Upper lobe of left lung (tissue), 6 donors: ENCODE results near the gene TBC1D19. TPM values are rescaled to one million over a fixed set of nuclear protein-coding genes. Genes with fewer than 3 reads are reported as not detected.

Experiments used
- ATAC-seq, 2 donors: fragments of 200-7000 bp; cut with Tn5 transposase; one replicate each; pipeline ENCODE4 v1.9.1; 2022; ENCODE audit warnings: mild to moderate bottlenecking in 2 of 2, moderate library complexity in 2 of 2; ENCODE audit not compliant: low FRiP score in 2 of 2
- DNase-seq, 2 donors: peaks; one replicate each; pipeline ENCODE4 v3.0.0-alpha.2; 2019 to 2020
- H3K27ac ChIP-seq, 4 donors: fragments of 200-600 bp; sonication (generic); one replicate each; pipeline ENCODE4 v1.5.1; 2016 to 2019
- H3K27me3 ChIP-seq, 4 donors: fragments of 200-600 bp; sonication (generic); one replicate each; pipeline ENCODE4 v1.5.1; 2017 to 2019
- H3K36me3 ChIP-seq, 4 donors: fragments of 200-600 bp; sonication (generic); one replicate each; pipeline ENCODE4 v1.5.1; 2016 to 2019
- H3K4me1 ChIP-seq, 4 donors: fragments of 200-600 bp; sonication (generic); one replicate each; pipeline ENCODE4 v1.5.1; 2018 to 2019
- H3K4me3 ChIP-seq, 4 donors: fragments of 200-600 bp; sonication (generic); one replicate each; pipeline ENCODE4 v1.5.1; 2017 to 2019; ENCODE audit warnings: mild to moderate bottlenecking in 2 of 4, moderate library complexity in 1 of 4
- H3K9me3 ChIP-seq, 4 donors: fragments of 200-600 bp; sonication (generic); one replicate each; pipeline ENCODE4 v1.5.1; 2018 to 2019
- CTCF ChIP-seq, 6 experiments: fragments of 450-650 bp in 4 of 6; fragments of 200-600 bp in 2 of 6; sonication (generic) in 2 of 6; IDR thresholded peaks; one replicate each; pipeline ENCODE4 v1.5.1; 2016 to 2019; ENCODE audit warnings: antibody characterized with exemption in 6 of 6
- EP300 ChIP-seq, 4 donors: sonication (generic); formaldehyde crosslinking; IDR thresholded peaks; one replicate each; pipeline ENCODE4 v1.5.1; 2017; ENCODE audit warnings: antibody characterized with exemption in 4 of 4, control low read depth in 2 of 4
- POLR2A ChIP-seq, 4 donors: fragments of 450-650 bp; IDR thresholded peaks; one replicate each; pipeline ENCODE4 v1.5.1; 2016 to 2017; ENCODE audit warnings: antibody characterized with exemption in 4 of 4, mild to moderate bottlenecking in 2 of 4
- POLR2AphosphoS5 ChIP-seq, 2 donors: sonication (generic); formaldehyde crosslinking; IDR thresholded peaks; one replicate each; pipeline ENCODE4 v1.5.1; 2017; ENCODE audit warnings: antibody characterized with exemption in 2 of 2
- WGBS, 2 donors: methylation state at CpG; one replicate each; pipeline ENCODE4 v1.1.5; 2017 to 2018; 5-methylcytosine and 5-hydroxymethylcytosine counted together
- small RNA-seq, 4 donors: library from RNA; depleted of rRNA; stranded (forward); fragments of <200 nt; gene quantifications; one replicate each; pipeline ENCODE3, GENCODE V24; 2016
- total RNA-seq, 6 donors: library from RNA; depleted of rRNA in 4 of 6; stranded (reverse); fragments of >200 nt in 4 of 6; gene quantifications; one replicate each; pipeline versions ENCODE4 v1.1.0 to v1.2.1, GENCODE V29; 2016 to 2021
- donor health status: DM: no; HTN: no; CAD: no; lungs with moderate emphysema.
- donor health status: DM: no; HTN: yes; CAD: no; lungs with severe emphysema.

The TBC1D19 gene
- total RNA-seq, 6 donors from 2014 or later, result 6.8 to 35.6 (median 11.8) TPM

GRCh38 chr4:26802790-26803189 lies 218.9 kb downstream of the TBC1D19 start:
- no peak overlapping the region for H3K4me3 ChIP-seq
- H3K27ac ChIP-seq, result no peak overlapping the region
- ATAC-seq, result no peak
- H3K9me3 ChIP-seq, result no peaks in the 10 kb centered on the region
- H3K27me3 ChIP-seq, result no peaks in the 10 kb centered on the region
- WGBS, 2 donors, result 90 to 94% methylated on average over 5 of the region's 5 CpGs
- no peaks in the 10 kb centered on the region for H3K4me1 ChIP-seq
- no peak for DNase-seq
- TF ChIP-seq EP300 (IDR thresholded peaks at IDR 0.05) (no peak), POLR2AphosphoS5 (IDR thresholded peaks at IDR 0.05) (no peak), CTCF (IDR thresholded peaks at IDR 0.05) (no peak), POLR2A (IDR thresholded peaks at IDR 0.05) (no peak)
- no peaks in the 10 kb centered on the region for H3K36me3 ChIP-seq

GRCh38 chr4:26803211-26803861 lies 219.5 kb downstream of the TBC1D19 start:
- no peak for TF ChIP-seq POLR2AphosphoS5 (IDR thresholded peaks at IDR 0.05)
- TF ChIP-seq CTCF (IDR thresholded peaks at IDR 0.05), result no peak
- Histone ChIP-seq H3K36me3 (no peaks in the 10 kb centered on the region), H3K27ac (no peak overlapping the region), H3K9me3 (no peaks in the 10 kb centered on the region), H3K4me3 (no peak overlapping the region), H3K4me1 (no peaks in the 10 kb centered on the region), H3K27me3 (no peaks in the 10 kb centered on the region)
- 62 to 87% methylated on average over 9 of the region's 9 CpGs for WGBS, 2 donors
- ATAC-seq, result no peak
- no peak for DNase-seq

GRCh38 chr4:26804451-26804850 lies 220.6 kb downstream of the TBC1D19 start:
- DNase-seq (peak in 1 of 2 donors; percentile 79), ATAC-seq (peak in 1 of 2 donors; percentile 41)
- no peak for TF ChIP-seq POLR2A (IDR thresholded peaks at IDR 0.05)
- TF ChIP-seq POLR2AphosphoS5 (IDR thresholded peaks at IDR 0.05), result no peak
- no peak for TF ChIP-seq EP300 (IDR thresholded peaks at IDR 0.05)
- no peak for TF ChIP-seq CTCF (IDR thresholded peaks at IDR 0.05)
- no peaks in the 10 kb centered on the region for H3K27me3 ChIP-seq
- H3K27ac ChIP-seq, result no peak overlapping the region
- 91 to 93% methylated on average over 26 of the region's 26 CpGs for WGBS, 2 donors
- H3K4me1 ChIP-seq, result no peaks in the 10 kb centered on the region
- no peak overlapping the region for H3K4me3 ChIP-seq
- no peaks in the 10 kb centered on the region for H3K36me3 ChIP-seq
- H3K9me3 ChIP-seq, result no peaks in the 10 kb centered on the region

- WGBS, 2 donors, result 72 to 76% methylated on average over 10 of the region's 10 CpGs
- no peak for ATAC-seq
- no peak overlapping the region for H3K27ac ChIP-seq
Measured at GRCh38 chr4:26804925-26805324, 221.0 kb downstream of the TBC1D19 start.

More at GRCh38 chr4:26804925-26805324, 221.0 kb downstream of the TBC1D19 start:
- no peaks in the 10 kb centered on the region for H3K4me1 ChIP-seq
- H3K27me3 ChIP-seq, result no peaks in the 10 kb centered on the region
- H3K36me3 ChIP-seq, result no peaks in the 10 kb centered on the region
- H3K4me3 ChIP-seq, result no peak overlapping the region
- no peaks in the 10 kb centered on the region for H3K9me3 ChIP-seq
- DNase-seq, result no peak
- TF ChIP-seq POLR2A (IDR thresholded peaks at IDR 0.05) (no peak), CTCF (IDR thresholded peaks at IDR 0.05) (no peak), EP300 (IDR thresholded peaks at IDR 0.05) (no peak), POLR2AphosphoS5 (IDR thresholded peaks at IDR 0.05) (no peak)

Small RNAs within 50 kb of the gene (small RNA-seq; reads per million reads assigned to genes)
- 0 reads per million in 4 donors for gene RF00284

Other genes starting within 250 kb of the TBC1D19 start
- gene CCKAR, start 93.6 kb upstream of the TBC1D19 start, total RNA-seq, result not detected